IMR-90 (cell line): ENCODE results near the gene SRGAP3. TPM values are rescaled to one million over a fixed set of nuclear protein-coding genes. Genes with fewer than 3 reads are reported as not detected.

ENCODE experiments used
- ATAC-seq: fragments of 200-7000 bp; cut with Tn5 transposase; 2 replicates; pipeline ENCODE4 v1.9.1; 2020; ENCODE audit warnings: low read depth, mild to moderate bottlenecking, moderate library complexity
- BruUV-seq: library from RNA; stranded (reverse); fragments of 400-500 nt; replicated peaks from 2 replicates; lab custom pipeline; 2021; lab: Mats Ljungman, UMichigan
- CTCF ChIA-PET: fragments of 300-600 bp; formaldehyde crosslinking; extraction: SDS; loops from one replicate; lab custom pipeline; 2021; ENCODE audit warnings: antibody characterized with exemption; lab: Yijun Ruan, JAX
- POLR2A ChIA-PET: fragments of 300-600 bp; sonication (Branson Sonifier 250); formaldehyde crosslinking; loops from one replicate; lab custom pipeline; 2022; ENCODE audit warnings: antibody characterized with exemption; ENCODE audit not compliant: unreplicated experiment; lab: Charles Lee
- DNase-seq: peaks from one replicate; pipeline ENCODE4 v3.0.0; 2013
- H2AFZ ChIP-seq: replicated peaks from 2 replicates; pipeline ENCODE3; 2013; ENCODE audit warnings: low read length, mild to moderate bottlenecking; ENCODE audit not compliant: poor library complexity
- H2AK5ac ChIP-seq: 2 replicates; pipeline ENCODE4 v1.6.1; 2013; ENCODE audit warnings: low read depth, low read length, inconsistent platforms
- H2AK9ac ChIP-seq: replicated peaks from 2 replicates; pipeline ENCODE3; 2013; ENCODE audit warnings: mild to moderate bottlenecking, low read depth, low read length, moderate library complexity; ENCODE audit not compliant: poor library complexity
- H2BK120ac ChIP-seq: 2 replicates; pipeline ENCODE4 v1.6.1; 2013; ENCODE audit warnings: low read depth, low read length, inconsistent platforms
- H2BK15ac ChIP-seq: 3 replicates; pipeline ENCODE4 v1.6.1; 2013; ENCODE audit warnings: low read depth, low read length, inconsistent platforms
- H2BK20ac ChIP-seq: 2 replicates; pipeline ENCODE4 v1.6.1; 2013; ENCODE audit warnings: low read depth, mild to moderate bottlenecking, inconsistent platforms, low read length, moderate library complexity
- H2BK5ac ChIP-seq: 2 replicates; pipeline ENCODE4 v1.6.1; 2013; ENCODE audit warnings: mild to moderate bottlenecking, low read depth, low read length, inconsistent platforms; ENCODE audit not compliant: poor library complexity, severe bottlenecking
- H3K14ac ChIP-seq: replicated peaks from 2 replicates; pipeline ENCODE4 v1.6.1; 2013; ENCODE audit warnings: low read depth, low read length, inconsistent platforms
- H3K18ac ChIP-seq: 2 replicates; pipeline ENCODE4 v1.6.1; 2013; ENCODE audit warnings: low read depth, low read length, control low read depth
- H3K23ac ChIP-seq: 2 replicates; pipeline ENCODE4 v1.6.1; 2013; ENCODE audit warnings: low read depth, low read length, inconsistent platforms
- H3K27ac ChIP-seq: 2 replicates; pipeline ENCODE4 v1.5.1; 2013; ENCODE audit warnings: mild to moderate bottlenecking, control low read depth, low read length; ENCODE audit not compliant: insufficient read depth
- H3K27me3 ChIP-seq: 2 replicates; pipeline ENCODE4 v1.6.1; 2013; ENCODE audit warnings: low read length; ENCODE audit not compliant: control insufficient read depth, insufficient read depth
- H3K36me3 ChIP-seq: 2 replicates; pipeline ENCODE4 v1.6.1; 2013; ENCODE audit warnings: low read length, mixed read lengths; ENCODE audit not compliant: control insufficient read depth, insufficient read depth
- H3K4ac ChIP-seq: 2 replicates; pipeline ENCODE4 v1.6.1; 2013; ENCODE audit warnings: low read depth, low read length, inconsistent platforms
- H3K4me1 ChIP-seq: 2 replicates; pipeline ENCODE4 v1.6.1; 2013; ENCODE audit warnings: low read length, mixed read lengths; ENCODE audit not compliant: control insufficient read depth, insufficient read depth
- H3K4me2 ChIP-seq: 2 replicates; pipeline ENCODE4 v1.6.1; 2013; ENCODE audit warnings: low read depth, mild to moderate bottlenecking, control low read depth, low read length, moderate library complexity
- H3K4me3 ChIP-seq: 2 replicates; pipeline ENCODE4 v1.5.1; 2013; ENCODE audit warnings: low read depth, mild to moderate bottlenecking, control low read depth, low read length, moderate library complexity; ENCODE audit not compliant: insufficient read depth
- H3K56ac ChIP-seq: 2 replicates; pipeline ENCODE4 v1.6.1; 2013; ENCODE audit warnings: low read length, inconsistent platforms; ENCODE audit not compliant: insufficient read depth; ENCODE audit errors: extremely low read depth
- H3K79me1 ChIP-seq, 2 experiments: 2 replicates each; pipeline ENCODE4 v1.6.1; 2013; ENCODE audit warnings: low read length in 2 of 2, inconsistent platforms in 1 of 2, low read depth in 1 of 2
- H3K9ac ChIP-seq: 2 replicates; pipeline ENCODE4 v1.6.1; 2013; ENCODE audit warnings: low read depth, low read length, control low read depth
- H3K9me1 ChIP-seq: 2 replicates; pipeline ENCODE4 v1.6.1; 2013; ENCODE audit warnings: low read length, inconsistent platforms; ENCODE audit not compliant: insufficient read depth
- H3K9me3 ChIP-seq: 2 replicates; pipeline ENCODE4 v1.6.1; 2013; ENCODE audit warnings: low read length; ENCODE audit not compliant: control insufficient read depth, insufficient read depth
- H4K20me1 ChIP-seq: 2 replicates; pipeline ENCODE4 v1.6.1; 2013; ENCODE audit warnings: low read length, inconsistent platforms; ENCODE audit not compliant: insufficient read depth
- H4K5ac ChIP-seq: 2 replicates; pipeline ENCODE4 v1.6.1; 2013; ENCODE audit warnings: mild to moderate bottlenecking, low read depth, low read length, control low read depth
- H4K8ac ChIP-seq, 2 experiments: 2 replicates each; pipeline ENCODE4 v1.6.1; 2013; ENCODE audit warnings: low read depth in 2 of 2, low read length in 2 of 2, control low read depth in 1 of 2, inconsistent platforms in 1 of 2
- H4K91ac ChIP-seq: 2 replicates; pipeline ENCODE4 v1.6.1; 2013; ENCODE audit warnings: low read depth, low read length, inconsistent platforms; ENCODE audit not compliant: insufficient read depth
- SMC3 ChIP-seq: fragments of 150-350 bp; IDR thresholded peaks from 2 replicates; pipeline ENCODE4 v1.6.1; 2016; ENCODE audit warnings: low read depth, mild to moderate bottlenecking, antibody characterized with exemption, low read length, moderate library complexity
- WGBS, 2 experiments: methylation state at CpG; one replicate each; pipeline versions ENCODE4 v1.1.5 to v1.1.7; 2013; ENCODE audit warnings: missing lambda C conversion rate in 2 of 2; ENCODE audit not compliant: insufficient read length in 1 of 2; ENCODE audit errors: extremely low coverage in 2 of 2; 5-methylcytosine and 5-hydroxymethylcytosine counted together
- dilution Hi-C: fragments of 300-500 bp; cut with HindIII; formaldehyde crosslinking; loops from one replicate; pipeline ENCODE4 v1.14.3; 2018; ENCODE audit warnings: low sequenced_read_pairs; ENCODE audit not compliant: unreplicated experiment
- in situ Hi-C: fragments of 300-500 bp; cut with MboI; formaldehyde crosslinking; loops from 3 replicates; pipeline ENCODE4 v1.14.3; 2019; ENCODE audit warnings: low sequenced_read_pairs, inconsistent platforms, mixed read lengths
- intact Hi-C: fragments of 100-400 bp; cut with micrococcal nuclease; formaldehyde crosslinking; loops from 2 replicates; pipeline ENCODE4 v1.10.0; 2022
- polyA plus RNA-seq, 3 experiments: library from polyadenylated mRNA; depleted of rRNA; stranded (reverse); fragments of >200 nt; gene quantifications; 2 replicates each; pipeline ENCODE4 v1.2.3, GENCODE V29; 2012; ENCODE audit warnings: low replicate concordance in 1 of 3
- total RNA-seq: library from RNA; depleted of rRNA; stranded (reverse); fragments of >200 nt; gene quantifications from 2 replicates; pipeline ENCODE4 v1.2.3, GENCODE V29; 2012

Gene SRGAP3
- total and polyA plus RNA-seq, 2 of the 4 experiments (the other 2 are of a cell fraction): 0.68 to 1.4 TPM

- Histone ChIP-seq H2BK20ac (no peak overlapping the region), H3K23ac (no peak overlapping the region), H4K5ac (no peak overlapping the region), H2BK15ac (no peak overlapping the region), H3K56ac (no peak overlapping the region), H3K36me3 (no peaks in the 10 kb centered on the region), H4K20me1 (no peaks in the 10 kb centered on the region), H4K8ac (no peak overlapping the region), H3K18ac (no peak overlapping the region), H2BK120ac (no peak overlapping the region), H3K27me3 (peaks cover 5% of the 10 kb centered on the region), H3K9ac (no peak overlapping the region), H2AK5ac (no peak overlapping the region), H3K4me2 (no peak overlapping the region), H4K91ac (no peak overlapping the region), H3K9me1 (no peaks in the 10 kb centered on the region), H2AFZ (no peak overlapping the region), H2AK9ac (no peak overlapping the region), H3K79me1 (no peaks in the 10 kb centered on the region), H3K27ac (no peak overlapping the region), H3K9me3 (no peaks in the 10 kb centered on the region), H3K4me3 (no peak overlapping the region), H3K4me1 (no peaks in the 10 kb centered on the region), H2BK5ac (no peak overlapping the region), H3K4ac (no peak overlapping the region), H3K14ac (no peak overlapping the region)
- TF ChIP-seq SMC3: no peak
- ChIA-PET POLR2A (no interaction called here), CTCF (interaction anchor here (1.3 to 1.6 kb wide), 2 partner anchors 22 to 28 kb away, joined by 3 to 4 read pairs; no protein-coding TSS in a partner anchor)
- dilution Hi-C loops: no loop called here
- intact Hi-C loops: no loop called here
- ATAC-seq (no peak), DNase-seq (no peak)
- in situ Hi-C loops: no loop called here
- no TSS peak for BruUV-seq
- WGBS, 2 experiments: 75% methylated on average over 3 of the region's 7 CpGs; no CpG with 5 or more reads in 1 of the 2 experiments
These were observed 234.2 kb downstream of the SRGAP3 start for GRCh38 chr3:9015250-9015649.
